GM18951 (cell line): ENCODE data around the gene ATP9A.
"Not testable (repeated sequence)": the region's sequence is repeated elsewhere in the genome, so short reads cannot be mapped to it uniquely, and the experiment has no call there.

Experiments used
- POLR2A ChIP-seq: IDR thresholded peaks from 4 replicates; pipeline ENCODE4 v1.6.1; 2011; ENCODE audit warnings: mild to moderate bottlenecking; ENCODE audit not compliant: insufficient read length, insufficient read depth; ENCODE audit errors: extremely low read depth
- in situ Hi-C: fragments of 300-500 bp; cut with MboI; formaldehyde crosslinking; loops from one replicate; pipeline ENCODE4 v1.12.0; 2022; ENCODE audit warnings: low sequenced_read_pairs, mixed read lengths, inconsistent platforms; ENCODE audit not compliant: unreplicated experiment

ATP9A gene

GRCh38 chr20:51695574-51696303, 72.5 kb downstream of the ATP9A start:
- no peak for TF ChIP-seq POLR2A
- in situ Hi-C loops = no loop called here

- TF ChIP-seq POLR2A = no peak
- in situ Hi-C loops = no loop called here
These were observed 75.3 kb downstream of the ATP9A start for GRCh38 chr20:51692806-51693400.

GRCh38 chr20:51691703-51692102, 76.5 kb downstream of the ATP9A start:
- in situ Hi-C loops = no loop called here
- no peak for TF ChIP-seq POLR2A

- in situ Hi-C loops = no loop called here
- TF ChIP-seq POLR2A = no peak
These were observed 79.5 kb downstream of the ATP9A start for GRCh38 chr20:51688600-51689244.

- no peak for TF ChIP-seq POLR2A
- in situ Hi-C loops = no loop called here
These were observed 80.6 kb downstream of the ATP9A start for GRCh38 chr20:51687630-51688029.

- no peak for TF ChIP-seq POLR2A
- in situ Hi-C loops = no loop called here
These were observed 81.1 kb downstream of the ATP9A start for GRCh38 chr20:51687108-51687507.

GRCh38 chr20:51685494-51685893, 82.7 kb downstream of the ATP9A start:
- in situ Hi-C loops = not testable (repeated sequence)

- in situ Hi-C loops = no loop called here
- no peak for TF ChIP-seq POLR2A
These were observed 88.0 kb downstream of the ATP9A start for GRCh38 chr20:51680067-51680749.

GRCh38 chr20:51679254-51679921, 88.8 kb downstream of the ATP9A start:
- TF ChIP-seq POLR2A = no peak
- in situ Hi-C loops = no loop called here

GRCh38 chr20:51678026-51678697, 90.0 kb downstream of the ATP9A start:
- TF ChIP-seq POLR2A = no peak
- in situ Hi-C loops = no loop called here

- TF ChIP-seq POLR2A = no peak
- in situ Hi-C loops = no loop called here
These were observed 99.2 kb downstream of the ATP9A start for GRCh38 chr20:51668947-51669346.

- in situ Hi-C loops = no loop called here
- TF ChIP-seq POLR2A = no peak
These were observed 99.7 kb downstream of the ATP9A start for GRCh38 chr20:51668515-51668914.

GRCh38 chr20:51667491-51667890, 100.7 kb downstream of the ATP9A start:
- in situ Hi-C loops = no loop called here
- TF ChIP-seq POLR2A = no peak

GRCh38 chr20:51667002-51667408, 101.2 kb downstream of the ATP9A start:
- no peak for TF ChIP-seq POLR2A
- in situ Hi-C loops = no loop called here
